Common myeloid progenitor, CD34-positive (primary cell): ENCODE measurements around the gene KRT27.

Experiments used
- CTCF ChIA-PET: fragments of 350-600 bp; sonication (Branson Sonifier 250); formaldehyde crosslinking; loops from one replicate; lab custom pipeline; 2021; ENCODE audit warnings: antibody characterized with exemption; lab: Charles Lee
- POLR2A ChIA-PET: fragments of 350-600 bp; sonication (Branson Sonifier 250); formaldehyde crosslinking; loops from one replicate; lab custom pipeline; 2021; ENCODE audit warnings: antibody characterized with exemption; lab: Charles Lee
- DNase-seq, 3 donors: peaks; one replicate each; pipeline versions ENCODE4 v3.0.0 to v3.0.0-alpha.2; 2013
- H3K27ac ChIP-seq, 2 experiments: 1 replicate in 1 of 2; 2 replicates in 1 of 2; pipeline ENCODE4 v1.7.0; 2013; ENCODE audit warnings: inconsistent platforms in 2 of 2, low read length in 2 of 2, mild to moderate bottlenecking in 2 of 2, low read depth in 1 of 2, moderate library complexity in 1 of 2; ENCODE audit not compliant: severe bottlenecking in 2 of 2, insufficient read depth in 1 of 2, poor library complexity in 1 of 2
- H3K27me3 ChIP-seq, 5 experiments: replicated peaks in 2 of 5; 1 replicate in 3 of 5; 2 replicates in 2 of 5; pipeline versions ENCODE4 v1.6.1 to v1.7.0; 2013; ENCODE audit warnings: low read length in 4 of 5, mild to moderate bottlenecking in 2 of 5, moderate library complexity in 2 of 5, inconsistent platforms in 1 of 5; ENCODE audit not compliant: insufficient read depth in 5 of 5, control insufficient read depth in 4 of 5
- H3K36me3 ChIP-seq, 4 experiments: 1 replicate in 2 of 4; 2 replicates in 2 of 4; pipeline versions ENCODE4 v1.6.1 to v1.7.0; 2013; ENCODE audit warnings: low read length in 3 of 4, control low read depth in 1 of 4, mild to moderate bottlenecking in 1 of 4; ENCODE audit not compliant: control insufficient read depth in 4 of 4, insufficient read depth in 4 of 4
- H3K4me1 ChIP-seq, 4 experiments: 1 replicate in 3 of 4; 2 replicates in 1 of 4; pipeline versions ENCODE4 v1.6.1 to v1.7.1; 2013; ENCODE audit warnings: low read length in 3 of 4, mild to moderate bottlenecking in 3 of 4, control low read depth in 1 of 4, inconsistent platforms in 1 of 4, moderate library complexity in 1 of 4; ENCODE audit not compliant: control insufficient read depth in 4 of 4, insufficient read depth in 4 of 4; ENCODE audit errors: control extremely low read depth in 1 of 4
- H3K4me3 ChIP-seq, 7 experiments: 1 replicate in 4 of 7; 2 replicates in 3 of 7; pipeline versions ENCODE4 v1.5.1 to v1.7.0; 2013; ENCODE audit warnings: mild to moderate bottlenecking in 7 of 7, low read length in 6 of 7, moderate library complexity in 6 of 7, inconsistent platforms in 2 of 7, low read depth in 2 of 7, control low read depth in 1 of 7; ENCODE audit not compliant: insufficient read depth in 4 of 7, control insufficient read depth in 1 of 7; ENCODE audit errors: extremely low read depth in 1 of 7
- H3K9me3 ChIP-seq, 5 experiments: 1 replicate in 4 of 5; 2 replicates in 1 of 5; pipeline versions ENCODE4 v1.6.1 to v1.7.1; 2013; ENCODE audit warnings: low read length in 4 of 5, mild to moderate bottlenecking in 2 of 5, inconsistent platforms in 1 of 5, low read depth in 1 of 5, moderate library complexity in 1 of 5; ENCODE audit not compliant: control insufficient read depth in 4 of 5, insufficient read depth in 2 of 5; ENCODE audit errors: control extremely low read depth in 1 of 5
- WGBS: methylation state at CpG from one replicate; pipeline ENCODE4 v1.1.5; 2013; ENCODE audit not compliant: insufficient coverage; 5-methylcytosine and 5-hydroxymethylcytosine counted together

KRT27 gene

GRCh38 chr17:40822132-40822812, 39.9 kb upstream of the KRT27 start, which contains the start of gene KRT10:
KRT10 (minus strand) TSS chr17:40822614; CDS start chr17:40822585, 29 bp downstream.
- 95% methylated on average over 4 of the region's 7 CpGs for WGBS
- no peak within 1 kb of the TSS for H3K4me3 ChIP-seq
- peaks cover 0 to 4% (median 2%) of the 10 kb centered on the region in 5 experiments for H3K9me3 ChIP-seq
- H3K27me3 ChIP-seq = peaks cover 0 to 16% (median 0%) of the 10 kb centered on the region in 5 experiments
- ChIA-PET CTCF (interaction anchor here (1.1 kb wide), 1 partner anchor 34 kb away, joined by 3 read pairs; no protein-coding TSS in a partner anchor), POLR2A (no interaction called here)
- peaks cover 0 to 11% (median 3%) of the 10 kb centered on the region in 4 experiments for H3K4me1 ChIP-seq
- H3K36me3 ChIP-seq = peaks cover 0 to 8% (median 1%) of the 10 kb centered on the region in 4 experiments
- no peak within 1 kb of the TSS for H3K27ac ChIP-seq
- DNase-seq = no peak

DNA sequence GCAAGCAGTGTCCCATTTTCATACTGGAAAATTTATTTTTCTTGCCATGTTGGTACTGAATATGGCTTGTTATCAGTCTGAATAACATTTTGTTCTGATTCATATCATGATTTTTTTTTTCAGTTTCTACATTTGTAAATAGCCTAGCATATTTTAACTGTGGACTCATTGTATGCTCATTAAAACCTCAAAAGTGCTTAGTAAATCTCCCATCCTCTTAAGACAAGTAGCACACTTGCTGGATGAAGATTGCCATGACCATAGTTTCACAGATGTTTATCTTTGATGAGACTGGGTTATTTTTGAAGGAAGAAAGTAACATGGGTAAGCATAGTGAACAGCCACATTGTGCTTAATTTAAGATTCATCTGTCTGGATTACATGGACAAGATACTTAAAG, 39.2 kb upstream of the KRT27 start:
- Histone ChIP-seq H3K4me3 (no peak overlapping the region), H3K36me3 (peaks cover 0 to 13% (median 3%) of the 10 kb centered on the region in 4 experiments), H3K27ac (no peak overlapping the region), H3K4me1 (peaks cover 0 to 11% (median 3%) of the 10 kb centered on the region in 4 experiments), H3K27me3 (peaks cover 0 to 16% (median 0%) of the 10 kb centered on the region in 5 experiments), H3K9me3 (peaks cover 0 to 5% (median 2%) of the 10 kb centered on the region in 5 experiments)
- DNase-seq = no peak
- CTCF ChIA-PET = no interaction called here
- POLR2A ChIA-PET = no interaction called here

DNA sequence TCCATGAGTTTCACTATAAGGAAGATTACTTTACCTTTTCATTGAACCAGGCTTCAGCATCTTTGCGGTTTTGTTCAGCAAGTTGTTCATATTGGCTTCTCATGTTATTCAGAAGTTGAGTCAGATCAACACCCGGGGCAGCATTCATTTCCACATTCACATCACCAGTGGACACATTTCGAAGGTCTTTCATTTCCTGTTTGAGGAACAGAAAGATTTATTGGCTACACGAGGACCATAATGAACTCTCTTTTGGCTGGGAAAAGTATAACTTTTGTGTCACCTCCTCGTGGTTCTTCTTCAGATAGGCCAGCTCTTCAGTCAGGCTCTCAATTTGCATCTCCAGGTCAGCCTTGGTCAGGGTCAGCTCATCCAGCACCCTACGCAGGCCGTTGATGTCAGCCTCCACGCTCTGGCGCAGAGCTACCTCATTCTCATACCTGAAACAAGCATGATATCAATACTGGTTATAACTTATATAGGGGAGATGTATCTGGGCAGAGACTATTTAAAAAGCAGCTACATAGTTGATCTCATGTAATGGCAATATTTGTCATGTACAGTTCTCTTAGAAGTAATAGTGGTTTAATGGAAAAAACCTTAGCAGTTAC, 38.0 kb upstream of the KRT27 start:
- CTCF ChIA-PET = no interaction called here
- Histone ChIP-seq H3K27ac (no peak overlapping the region), H3K9me3 (peaks cover 0 to 5% (median 2%) of the 10 kb centered on the region in 5 experiments), H3K4me3 (peak overlapping the region in 1 of 7 experiments; percentile 82), H3K36me3 (peaks cover 0 to 13% (median 3%) of the 10 kb centered on the region in 4 experiments), H3K27me3 (peaks cover 0 to 11% (median 0%) of the 10 kb centered on the region in 5 experiments), H3K4me1 (peaks cover 0 to 11% (median 3%) of the 10 kb centered on the region in 4 experiments)
- DNase-seq = no peak
- 83% methylated on average over 3 of the region's 9 CpGs for WGBS
- POLR2A ChIA-PET = no interaction called here

- ChIA-PET POLR2A (no interaction called here), CTCF (no interaction called here)
- 63% methylated on average over 7 of the region's 9 CpGs for WGBS
- H3K4me3 ChIP-seq = peak overlapping the region in 6 of 7 experiments; percentile 58 to 89 (median 78)
- peaks cover 0 to 13% (median 3%) of the 10 kb centered on the region in 4 experiments for H3K36me3 ChIP-seq
- DNase-seq = peak in 1 of 3 donors; percentile 19
- peaks cover 0 to 14% (median 0%) of the 10 kb centered on the region in 5 experiments for H3K27me3 ChIP-seq
- peaks cover 0 to 11% (median 3%) of the 10 kb centered on the region in 4 experiments for H3K4me1 ChIP-seq
- H3K27ac ChIP-seq = peak overlapping the region in 1 of 2 experiments; percentile 81
- H3K9me3 ChIP-seq = peaks cover 0 to 5% (median 2%) of the 10 kb centered on the region in 5 experiments
Measured at GRCh38 chr17:40819528-40820125, 37.3 kb upstream of the KRT27 start.

GRCh38 chr17:40818733-40819527, 36.6 kb upstream of the KRT27 start:
- WGBS = 3% methylated on average over 55 of the region's 73 CpGs
- Histone ChIP-seq H3K27ac (peak overlapping the region in 1 of 2 experiments; percentile 81), H3K36me3 (peaks cover 0 to 13% (median 3%) of the 10 kb centered on the region in 4 experiments), H3K4me1 (peaks cover 0 to 11% (median 3%) of the 10 kb centered on the region in 4 experiments), H3K9me3 (peaks cover 0 to 5% (median 2%) of the 10 kb centered on the region in 5 experiments), H3K27me3 (peaks cover 0 to 14% (median 0%) of the 10 kb centered on the region in 5 experiments), H3K4me3 (peak overlapping the region; percentile 31 to 89 (median 82))
- peak; percentile 85 to 92 (median 88) for DNase-seq
- CTCF ChIA-PET = interaction anchor here (1.1 kb wide), 1 partner anchor 17 kb away, joined by 3 read pairs; no protein-coding TSS in a partner anchor
- POLR2A ChIA-PET = no interaction called here

- H3K27me3 ChIP-seq = peaks cover 0 to 17% (median 4%) of the 10 kb centered on the region in 5 experiments
- CTCF ChIA-PET = interaction anchor here (1.1 kb wide), 1 partner anchor 16 kb away, joined by 3 read pairs; no protein-coding TSS in a partner anchor
- peaks cover 0 to 13% (median 3%) of the 10 kb centered on the region in 4 experiments for H3K36me3 ChIP-seq
- POLR2A ChIA-PET = no interaction called here
- peaks cover 0 to 11% (median 3%) of the 10 kb centered on the region in 4 experiments for H3K4me1 ChIP-seq
- DNase-seq = no peak
- peak overlapping the region in 6 of 7 experiments; percentile 68 to 89 (median 83) for H3K4me3 ChIP-seq
- peaks cover 0 to 5% (median 2%) of the 10 kb centered on the region in 5 experiments for H3K9me3 ChIP-seq
- H3K27ac ChIP-seq = peak overlapping the region in 1 of 2 experiments; percentile 60
- no CpG with 5 or more reads among the region's 7 CpGs for WGBS
Measured at GRCh38 chr17:40818343-40818732, 36.0 kb upstream of the KRT27 start.
